GM12873 (cell line): ENCODE measurements around the gene MIEF2.

ENCODE experiments used
- TF ChIP-seq, protein P1 (sequence below): IDR thresholded peaks from 2 replicates; pipeline ENCODE4 v1.5.1; 2012; ENCODE audit warnings: low read depth, mild to moderate bottlenecking, moderate library complexity, low read length, control low read depth; ENCODE audit not compliant: insufficient read depth; ENCODE audit errors: missing control alignments

The MIEF2 gene

DNA sequence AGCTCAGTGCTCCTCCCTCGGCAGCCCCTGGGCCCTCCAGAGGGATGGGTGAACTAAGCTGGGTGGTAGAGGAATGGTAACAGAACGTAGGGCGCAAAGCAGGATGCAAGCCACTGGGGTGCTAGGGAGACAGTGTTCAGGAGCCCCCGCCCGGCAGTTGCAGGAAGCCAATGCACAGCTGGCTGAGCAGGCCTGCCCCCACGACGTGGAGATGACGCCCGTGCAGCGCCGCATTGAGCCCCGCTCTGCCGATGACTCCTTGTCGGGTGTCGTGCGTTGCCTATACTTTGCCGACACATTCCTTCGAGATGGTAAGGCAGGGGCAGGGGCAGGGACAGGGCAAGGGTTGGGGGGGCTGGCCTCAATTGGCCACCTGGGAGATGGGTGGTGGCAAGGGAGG is 22.2 kb upstream of the MIEF2 start:
- TF ChIP-seq, protein P1, sequence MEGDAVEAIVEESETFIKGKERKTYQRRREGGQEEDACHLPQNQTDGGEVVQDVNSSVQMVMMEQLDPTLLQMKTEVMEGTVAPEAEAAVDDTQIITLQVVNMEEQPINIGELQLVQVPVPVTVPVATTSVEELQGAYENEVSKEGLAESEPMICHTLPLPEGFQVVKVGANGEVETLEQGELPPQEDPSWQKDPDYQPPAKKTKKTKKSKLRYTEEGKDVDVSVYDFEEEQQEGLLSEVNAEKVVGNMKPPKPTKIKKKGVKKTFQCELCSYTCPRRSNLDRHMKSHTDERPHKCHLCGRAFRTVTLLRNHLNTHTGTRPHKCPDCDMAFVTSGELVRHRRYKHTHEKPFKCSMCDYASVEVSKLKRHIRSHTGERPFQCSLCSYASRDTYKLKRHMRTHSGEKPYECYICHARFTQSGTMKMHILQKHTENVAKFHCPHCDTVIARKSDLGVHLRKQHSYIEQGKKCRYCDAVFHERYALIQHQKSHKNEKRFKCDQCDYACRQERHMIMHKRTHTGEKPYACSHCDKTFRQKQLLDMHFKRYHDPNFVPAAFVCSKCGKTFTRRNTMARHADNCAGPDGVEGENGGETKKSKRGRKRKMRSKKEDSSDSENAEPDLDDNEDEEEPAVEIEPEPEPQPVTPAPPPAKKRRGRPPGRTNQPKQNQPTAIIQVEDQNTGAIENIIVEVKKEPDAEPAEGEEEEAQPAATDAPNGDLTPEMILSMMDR, result no peak

- TF ChIP-seq, protein P1, result no peak
Observed at GRCh38 chr17:18240449-18240848, 20.0 kb upstream of the MIEF2 start.

- TF ChIP-seq, protein P1, result no peak
Observed at GRCh38 chr17:18241229-18241871, 19.1 kb upstream of the MIEF2 start.

DNA sequence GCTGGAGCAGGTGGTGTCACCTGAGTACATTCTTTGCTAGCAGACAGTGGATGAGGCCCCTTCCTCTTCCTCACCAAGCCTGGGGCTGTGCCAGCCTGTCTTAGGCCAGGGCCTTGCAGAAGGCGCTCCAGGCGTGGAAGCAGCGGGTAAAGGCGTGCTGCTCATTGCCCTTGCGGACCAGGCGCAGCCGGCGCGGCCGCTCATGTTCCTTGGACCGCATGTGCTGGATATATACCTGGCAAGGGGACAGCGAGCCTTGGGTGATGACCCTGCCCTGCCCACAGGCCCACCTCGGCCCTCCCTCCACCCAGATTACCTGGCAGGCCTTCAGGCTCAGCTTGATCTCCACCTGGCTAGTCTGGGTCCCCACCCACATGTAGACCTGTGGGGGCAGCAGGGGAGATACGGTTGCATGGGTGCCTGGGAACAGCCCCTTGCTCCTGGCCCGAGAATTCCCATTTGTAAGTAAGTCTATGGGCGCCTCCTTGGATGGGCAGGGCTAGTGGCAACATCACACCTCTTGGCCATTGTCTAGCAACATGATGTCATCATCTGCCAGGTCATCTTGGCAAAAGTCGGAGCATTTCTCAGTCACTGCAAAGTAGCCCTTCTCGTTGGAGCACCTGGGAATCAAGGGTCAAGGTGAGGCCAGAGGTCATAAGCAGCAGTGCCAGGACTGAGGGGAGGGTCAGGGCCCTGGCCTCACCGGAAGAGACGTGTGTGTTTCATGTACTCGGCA is 15.3 kb upstream of the MIEF2 start:
- TF ChIP-seq, protein P1, result no peak

DNA sequence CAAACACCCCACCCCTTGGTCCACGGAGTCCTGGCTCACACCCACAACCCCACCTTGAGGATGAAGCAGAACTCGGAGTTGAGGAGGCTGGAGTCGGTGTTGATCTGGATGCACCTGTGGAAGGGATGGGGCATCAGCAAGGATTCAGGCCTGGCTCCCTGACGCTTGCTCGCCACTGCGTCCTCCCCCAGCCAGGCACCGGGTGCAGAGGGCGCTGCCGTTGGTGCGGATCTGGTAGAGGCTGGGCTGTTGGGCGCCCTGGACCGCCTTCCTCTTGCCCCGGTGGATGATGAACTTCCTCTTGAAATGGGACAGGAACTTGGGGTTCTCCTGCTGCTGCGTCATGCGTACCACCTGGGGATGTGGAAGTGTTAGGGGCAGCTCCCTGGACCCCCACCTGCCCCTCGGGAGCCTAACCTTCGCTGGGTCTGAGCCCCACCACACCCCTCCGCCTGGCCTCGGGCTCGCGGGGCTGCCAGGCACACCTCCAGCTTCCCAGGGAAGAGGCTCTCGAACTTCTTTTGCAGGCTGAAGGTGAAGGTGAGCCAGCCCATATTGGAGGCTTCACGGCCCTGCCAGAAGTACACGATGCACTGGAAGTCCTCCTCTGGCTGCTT is 14.2 kb upstream of the MIEF2 start:
- TF ChIP-seq, protein P1, result no peak

DNA sequence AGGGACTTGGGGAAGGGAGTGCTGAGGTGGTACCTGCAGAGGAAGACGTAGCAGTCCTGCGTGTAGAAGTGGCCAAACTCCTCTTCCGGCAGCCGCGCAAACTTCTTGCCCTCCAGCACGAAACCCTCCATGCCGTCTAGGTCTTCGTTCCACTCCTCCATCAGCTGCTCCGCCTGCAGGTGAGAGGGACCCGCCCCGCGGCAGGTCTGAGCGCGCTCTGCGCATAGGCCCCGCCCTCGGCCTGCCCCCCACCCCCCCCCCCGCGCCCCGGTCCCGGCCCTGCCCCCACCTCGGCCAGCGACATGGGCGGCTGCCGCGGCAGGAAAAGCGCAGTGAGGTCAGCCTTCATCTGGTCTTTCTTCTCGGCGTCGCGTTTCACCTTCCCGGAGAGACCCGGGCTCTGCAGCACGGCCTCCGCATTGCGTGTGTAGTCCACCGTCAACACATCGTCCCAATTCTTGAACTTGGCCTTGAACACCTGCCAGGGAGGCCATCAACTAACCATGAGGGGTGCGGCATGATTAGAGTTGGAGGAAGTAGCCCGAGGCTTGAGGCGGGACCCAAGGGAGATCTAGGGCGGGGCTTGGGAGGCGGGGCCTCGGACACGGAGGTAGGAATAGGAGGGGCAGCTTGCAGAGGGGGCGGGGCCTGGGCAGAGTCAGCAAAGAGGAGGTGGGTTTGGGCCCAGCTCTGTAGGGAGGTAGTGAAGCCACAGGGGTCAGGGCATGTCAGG is 13.4 kb upstream of the MIEF2 start:
- TF ChIP-seq, protein P1, result no peak

- TF ChIP-seq, protein P1, result no peak
Observed at GRCh38 chr17:18247613-18248001, 12.9 kb upstream of the MIEF2 start.
